Measurements from ENCODE around the gene ETFRF1.

DNA sequence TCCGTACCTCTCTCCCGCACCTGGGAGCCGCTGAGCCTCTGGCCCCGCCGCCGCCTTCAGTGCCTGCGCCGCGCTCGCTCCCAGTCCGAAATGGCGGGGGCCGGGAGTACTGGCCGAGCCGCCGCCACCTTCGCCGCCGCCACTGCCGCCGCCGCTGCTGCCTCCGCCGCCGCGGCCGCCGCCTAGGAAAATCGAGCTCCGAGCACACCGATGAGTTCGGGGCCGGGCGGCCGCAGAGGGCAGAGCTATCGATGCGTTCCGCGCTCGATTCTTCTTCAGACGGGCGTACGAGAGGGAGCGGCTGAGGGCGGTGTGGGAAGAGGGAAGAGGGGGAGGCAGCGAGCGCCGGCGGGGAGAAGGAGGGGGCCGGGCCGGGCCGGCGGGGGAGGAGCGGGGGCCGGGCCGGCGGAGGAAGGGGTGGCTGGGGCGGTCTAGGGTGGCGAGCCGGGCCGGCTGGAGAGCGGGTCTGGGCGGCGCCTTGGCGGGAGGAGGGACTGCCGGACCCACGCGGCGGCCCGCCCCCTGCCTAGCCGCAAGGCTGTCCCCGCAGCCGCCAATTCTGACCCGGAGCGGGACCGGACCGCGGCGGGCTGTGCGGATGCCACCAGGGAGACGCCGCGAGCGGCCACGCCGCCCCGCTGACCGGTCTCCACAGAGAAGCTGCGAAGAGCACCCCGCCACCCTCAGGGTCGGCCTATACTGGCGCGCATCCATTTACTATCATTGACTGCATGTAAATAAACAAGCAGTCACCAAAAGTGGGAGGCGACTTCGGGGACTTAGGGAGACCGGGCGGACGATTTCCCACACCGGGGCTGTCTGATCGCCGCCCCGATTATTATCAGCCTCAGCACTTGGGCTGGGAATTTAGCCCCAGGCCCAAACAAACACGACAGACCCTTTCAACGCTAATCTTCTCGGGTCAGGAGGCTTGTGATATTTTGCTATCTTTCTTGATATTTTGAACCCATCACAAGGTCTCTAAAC lies 56.0 kb downstream of the ETFRF1 start, which contains the start of gene KRAS:
- TF ChIP-seq POLR2A (IDR thresholded peaks at IDR 0.05; ENCODE audit: low read depth, low read length), result peak; percentile 62; the same call in 1 of the 2 replicates
- TF ChIP-seq TAF1 (IDR thresholded peaks at IDR 0.05; ENCODE audit: borderline replicate concordance, low read depth, low read length), result no peak
- TF ChIP-seq POLR2AphosphoS5 (IDR thresholded peaks at IDR 0.05; ENCODE audit: low read depth, low read length), result no peak
